ENCODE measurements around the gene SLC35E1.
A peak's percentile ranks its signal among the peaks of the same experiment; 100 is the strongest.

The SLC35E1 gene

GRCh38 chr19:16586991-16587832 is 15.0 kb upstream of the SLC35E1 start:
- no peak for DNase-seq (ENCODE audit: low read depth)
- no peak overlapping the region for H3K4me3 ChIP-seq (ENCODE audit: low read length)
- TF ChIP-seq CTCF (conservative IDR thresholded peaks at IDR 0.05; ENCODE audit: low read depth, low read length) = no peak

GRCh38 chr19:16586477-16586871 is 14.3 kb upstream of the SLC35E1 start:
- TF ChIP-seq CTCF (conservative IDR thresholded peaks at IDR 0.05; ENCODE audit: low read depth, low read length) = no peak
- no peak overlapping the region for H3K4me3 ChIP-seq (ENCODE audit: low read length)
- no peak for DNase-seq (ENCODE audit: low read depth)

- H3K4me3 ChIP-seq (ENCODE audit: low read length) = no peak overlapping the region
- DNase-seq (ENCODE audit: low read depth) = no peak
- TF ChIP-seq CTCF (conservative IDR thresholded peaks at IDR 0.05; ENCODE audit: low read depth, low read length) = no peak
These were observed 13.7 kb upstream of the SLC35E1 start for GRCh38 chr19:16585808-16586476.

GRCh38 chr19:16585094-16585801 is 13.0 kb upstream of the SLC35E1 start:
- DNase-seq (ENCODE audit: low read depth) = no peak
- TF ChIP-seq CTCF (conservative IDR thresholded peaks at IDR 0.05; ENCODE audit: low read depth, low read length) = no peak

GRCh38 chr19:16584248-16585093 is 12.3 kb upstream of the SLC35E1 start:
- TF ChIP-seq CTCF (conservative IDR thresholded peaks at IDR 0.05; ENCODE audit: low read depth, low read length) = no peak
- DNase-seq (ENCODE audit: low read depth) = peak; percentile 73
- H3K4me3 ChIP-seq (ENCODE audit: low read length) = peak overlapping the region; percentile 32

More at GRCh38 chr19:16585094-16585801, 13.0 kb upstream of the SLC35E1 start:
- no peak overlapping the region for H3K4me3 ChIP-seq (ENCODE audit: low read length)

- no peak for DNase-seq (ENCODE audit: low read depth)
- no peak for TF ChIP-seq CTCF (conservative IDR thresholded peaks at IDR 0.05; ENCODE audit: low read depth, low read length)
- no peak overlapping the region for H3K4me3 ChIP-seq (ENCODE audit: low read length)
These were observed 10.5 kb upstream of the SLC35E1 start for GRCh38 chr19:16582486-16583261.

Data from retinal pigment epithelial cell (primary cell).